Glutamatergic neuron (in vitro differentiated cells): Measurements from ENCODE around the gene THBD. TPM values are rescaled to one million over a fixed set of nuclear protein-coding genes. Genes with fewer than 3 reads are reported as not detected.

Experiments
- DNase-seq: peaks from one replicate; pipeline ENCODE4 v3.0.0; 2022
- H3K27ac Mint-ChIP-seq: one replicate; pipeline ENCODE4 v1.8.0; 2020; ENCODE audit warnings: mild to moderate bottlenecking, mixed read lengths, inconsistent platforms; ENCODE audit not compliant: unreplicated experiment
- H3K27me3 Mint-ChIP-seq: one replicate; pipeline ENCODE4 v1.8.0; 2020; ENCODE audit warnings: mild to moderate bottlenecking, moderate library complexity, mixed read lengths, inconsistent platforms; ENCODE audit not compliant: unreplicated experiment
- H3K36me3 Mint-ChIP-seq: one replicate; pipeline ENCODE4 v1.8.0; 2020; ENCODE audit warnings: mild to moderate bottlenecking, mixed read lengths, inconsistent platforms; ENCODE audit not compliant: unreplicated experiment
- H3K4me1 Mint-ChIP-seq: one replicate; pipeline ENCODE4 v1.8.0; 2020; ENCODE audit warnings: mild to moderate bottlenecking, low read depth, mixed read lengths, inconsistent platforms; ENCODE audit not compliant: unreplicated experiment
- H3K4me3 Mint-ChIP-seq: one replicate; pipeline ENCODE4 v1.8.0; 2020; ENCODE audit warnings: mild to moderate bottlenecking, mixed read lengths, inconsistent platforms; ENCODE audit not compliant: unreplicated experiment
- H3K9me3 Mint-ChIP-seq: one replicate; pipeline ENCODE4 v1.8.0; 2020; ENCODE audit warnings: mild to moderate bottlenecking, moderate library complexity, mixed read lengths, inconsistent platforms; ENCODE audit not compliant: unreplicated experiment
- total RNA-seq: library from RNA; stranded (reverse); fragmentation: NEBNext Ultra II Directional; extraction: Animal tissue kit (Norgen Biotek cat#: 25700); gene quantifications from one replicate; pipeline ENCODE4 v1.2.1, GENCODE V29; 2021; ENCODE audit not compliant: unreplicated experiment
- TF ChIP-seq, protein P1 (sequence below): fragments of 200-600 bp; sonication (generic); IDR thresholded peaks from one replicate; pipeline ENCODE4 v1.5.0; 2021; ENCODE audit not compliant: partially characterized antibody, unreplicated experiment

Gene THBD
- total RNA-seq, 1 donor from 2014 or later, result not detected

DNA sequence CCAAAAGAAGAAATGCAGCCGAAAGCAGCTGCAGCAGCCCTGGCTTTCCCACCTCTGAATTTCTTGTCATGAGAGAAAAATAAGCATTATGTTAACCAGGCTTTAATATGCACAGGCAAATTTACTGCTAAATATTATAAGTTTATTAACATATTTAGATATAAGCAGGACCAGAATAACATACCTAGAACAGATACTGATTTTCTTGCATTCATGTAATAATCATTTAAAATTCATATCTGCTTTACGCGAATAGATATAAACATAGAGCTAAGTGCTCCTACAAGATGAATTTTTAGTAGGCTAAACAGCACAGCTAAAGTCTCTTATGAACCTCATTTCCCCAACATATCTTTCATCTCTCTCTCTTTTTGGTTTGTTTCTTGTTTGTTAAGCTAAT is 21.9 kb upstream of the THBD start:
- TF ChIP-seq, protein P1, sequence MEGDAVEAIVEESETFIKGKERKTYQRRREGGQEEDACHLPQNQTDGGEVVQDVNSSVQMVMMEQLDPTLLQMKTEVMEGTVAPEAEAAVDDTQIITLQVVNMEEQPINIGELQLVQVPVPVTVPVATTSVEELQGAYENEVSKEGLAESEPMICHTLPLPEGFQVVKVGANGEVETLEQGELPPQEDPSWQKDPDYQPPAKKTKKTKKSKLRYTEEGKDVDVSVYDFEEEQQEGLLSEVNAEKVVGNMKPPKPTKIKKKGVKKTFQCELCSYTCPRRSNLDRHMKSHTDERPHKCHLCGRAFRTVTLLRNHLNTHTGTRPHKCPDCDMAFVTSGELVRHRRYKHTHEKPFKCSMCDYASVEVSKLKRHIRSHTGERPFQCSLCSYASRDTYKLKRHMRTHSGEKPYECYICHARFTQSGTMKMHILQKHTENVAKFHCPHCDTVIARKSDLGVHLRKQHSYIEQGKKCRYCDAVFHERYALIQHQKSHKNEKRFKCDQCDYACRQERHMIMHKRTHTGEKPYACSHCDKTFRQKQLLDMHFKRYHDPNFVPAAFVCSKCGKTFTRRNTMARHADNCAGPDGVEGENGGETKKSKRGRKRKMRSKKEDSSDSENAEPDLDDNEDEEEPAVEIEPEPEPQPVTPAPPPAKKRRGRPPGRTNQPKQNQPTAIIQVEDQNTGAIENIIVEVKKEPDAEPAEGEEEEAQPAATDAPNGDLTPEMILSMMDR, result no peak
- Mint-ChIP-seq H3K4me3 (no peak overlapping the region), H3K27me3 (peaks cover 3% of the 10 kb centered on the region)

DNA sequence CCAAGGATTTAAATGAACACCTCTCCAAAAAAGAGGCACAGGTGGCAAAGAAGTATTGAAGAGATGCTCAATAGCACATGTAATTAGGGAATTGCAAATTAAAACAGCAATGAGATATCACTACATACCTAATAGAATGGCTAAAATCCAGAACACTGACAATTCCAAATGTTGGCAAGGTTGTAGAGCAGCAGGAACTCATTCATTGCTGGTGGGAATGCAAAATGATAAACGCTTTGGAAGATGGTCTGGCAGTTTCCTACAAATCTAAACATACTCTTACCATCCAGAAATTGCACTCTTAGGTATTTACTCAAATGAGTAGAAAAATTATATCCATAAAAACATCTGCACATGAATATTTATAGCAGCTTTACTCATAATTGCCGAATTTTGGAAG is 19.6 kb upstream of the THBD start:
- Mint-ChIP-seq H3K27ac (no peak overlapping the region), H3K27me3 (peaks cover 2% of the 10 kb centered on the region), H3K9me3 (peaks cover 2% of the 10 kb centered on the region), H3K4me1 (no peaks in the 10 kb centered on the region), H3K36me3 (no peaks in the 10 kb centered on the region), H3K4me3 (no peak overlapping the region)
- DNase-seq, result no peak
- TF ChIP-seq, protein P1, result no peak

More for the DNA sequence above, 21.9 kb upstream of the THBD start:
- DNase-seq, result no peak
- Mint-ChIP-seq H3K9me3 (peaks cover 2% of the 10 kb centered on the region), H3K36me3 (no peaks in the 10 kb centered on the region), H3K27ac (no peak overlapping the region), H3K4me1 (no peaks in the 10 kb centered on the region)

DNA sequence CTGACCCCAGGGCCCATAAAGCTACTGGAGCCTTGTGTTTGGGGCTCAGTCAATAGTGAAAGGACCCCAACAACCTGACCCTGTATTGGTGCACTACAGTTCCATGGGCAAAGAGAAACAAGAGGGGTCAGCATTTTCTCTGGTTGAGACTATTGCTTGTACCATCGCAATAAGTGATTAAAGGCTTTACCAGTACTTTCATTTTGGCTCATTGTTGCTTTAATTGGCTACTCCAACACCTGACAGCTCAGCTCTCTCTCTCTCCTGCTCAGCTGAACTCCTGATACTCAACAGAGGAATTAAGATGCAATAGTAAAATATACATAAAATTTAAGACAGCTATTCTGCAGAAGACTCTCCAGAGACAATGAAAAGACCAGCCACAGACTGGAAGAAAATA is 18.8 kb upstream of the THBD start:
- H3K9me3 Mint-ChIP-seq, result no peaks in the 10 kb centered on the region
- no peaks in the 10 kb centered on the region for H3K36me3 Mint-ChIP-seq
- peaks cover 2% of the 10 kb centered on the region for H3K27me3 Mint-ChIP-seq
- no peak for DNase-seq
- H3K4me1 Mint-ChIP-seq, result no peaks in the 10 kb centered on the region
- H3K4me3 Mint-ChIP-seq, result no peak overlapping the region
- TF ChIP-seq, protein P1, result no peak
- H3K27ac Mint-ChIP-seq, result no peak overlapping the region

DNA sequence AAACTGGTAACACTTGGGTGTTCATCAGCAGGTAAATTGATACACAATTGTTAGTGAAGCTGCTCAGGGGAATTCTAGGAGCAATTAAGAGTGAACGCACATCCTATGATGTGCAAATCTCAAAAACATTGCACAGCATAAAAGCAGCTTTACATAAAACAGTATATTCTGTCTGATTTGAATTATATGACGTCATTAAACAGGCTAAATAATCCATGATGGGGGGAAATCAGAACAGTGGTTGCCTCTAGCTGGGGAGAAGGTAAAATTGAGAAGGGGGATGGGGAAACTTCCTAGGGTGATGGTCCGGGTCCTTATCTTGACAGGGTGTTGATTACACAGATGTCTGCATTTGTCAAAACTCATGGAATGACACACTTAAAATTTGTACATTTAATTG is 17.3 kb upstream of the THBD start:
- no peak for DNase-seq
- Mint-ChIP-seq H3K9me3 (no peaks in the 10 kb centered on the region), H3K36me3 (no peaks in the 10 kb centered on the region), H3K27ac (no peak overlapping the region), H3K4me1 (peaks cover 3% of the 10 kb centered on the region), H3K4me3 (no peak overlapping the region), H3K27me3 (peaks cover 2% of the 10 kb centered on the region)
- TF ChIP-seq, protein P1, result no peak

DNA sequence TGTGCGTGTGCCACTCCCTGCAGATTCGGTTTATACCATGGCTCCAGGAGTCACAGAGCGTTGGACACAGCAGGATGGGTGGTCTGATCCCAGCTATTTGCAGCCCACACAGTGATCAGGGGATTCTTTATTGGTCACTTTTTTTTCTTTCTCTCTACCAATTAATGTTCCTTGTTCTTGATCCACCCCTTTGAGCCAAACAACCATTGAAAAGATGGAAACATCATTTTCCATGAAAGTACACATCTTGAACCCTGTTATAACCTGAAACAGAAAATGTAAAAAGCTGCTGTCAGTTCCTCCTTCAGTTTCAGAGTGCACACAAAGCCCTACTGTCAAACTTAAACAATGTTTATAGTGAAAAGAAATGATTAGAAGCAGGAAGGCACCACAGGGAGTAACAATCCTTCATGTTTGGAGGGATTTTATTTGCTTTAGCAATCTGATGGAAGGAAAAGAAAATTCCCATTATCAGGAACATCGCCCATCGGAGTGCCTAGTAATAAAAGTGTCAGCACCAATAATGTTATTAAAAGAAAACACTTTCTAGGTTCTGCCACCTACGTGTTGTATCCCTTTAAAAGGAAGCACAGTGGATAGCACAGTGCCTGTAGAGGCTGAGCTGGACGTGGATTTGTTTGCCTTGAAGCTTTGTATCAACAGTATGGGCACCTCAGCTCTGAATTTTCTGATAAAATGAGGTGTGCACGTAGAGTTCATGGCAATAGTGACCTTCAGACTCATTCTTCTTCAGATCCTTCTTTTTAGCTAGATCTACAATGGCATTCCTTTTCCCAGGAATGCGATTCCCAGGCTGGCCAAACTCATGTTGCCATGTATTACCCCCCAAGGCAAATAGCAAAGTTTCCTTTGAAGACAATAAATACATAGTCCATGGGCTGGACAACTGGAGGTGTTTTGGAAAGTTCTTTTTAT is 16.1 kb upstream of the THBD start:
- peaks cover 4% of the 10 kb centered on the region for H3K4me1 Mint-ChIP-seq
- H3K9me3 Mint-ChIP-seq, result no peaks in the 10 kb centered on the region
- H3K4me3 Mint-ChIP-seq, result no peak overlapping the region
- no peak for DNase-seq
- H3K36me3 Mint-ChIP-seq, result no peaks in the 10 kb centered on the region
- no peak overlapping the region for H3K27ac Mint-ChIP-seq
- peaks cover 2% of the 10 kb centered on the region for H3K27me3 Mint-ChIP-seq
- TF ChIP-seq, protein P1, result no peak
